Motor neuron (in vitro differentiated cells): ENCODE measurements around the gene C11orf21. TPM values are rescaled to one million over a fixed set of nuclear protein-coding genes. Genes with fewer than 3 reads are reported as not detected.

Experiments
- ATAC-seq, 8 experiments: fragments of 200-7000 bp; cut with Tn5 transposase; replicated peaks in 6 of 8; 2 replicates each; pipeline ENCODE4 v1.8.0; 2021; ENCODE audit warnings: mild to moderate bottlenecking in 8 of 8, moderate library complexity in 8 of 8
- H3K27ac ChIP-seq, 2 donors: fragments of 250-450 bp; sonication (Bioruptor Pico); 2 replicates each; pipeline ENCODE4 v1.9.0; 2021; ENCODE audit warnings: antibody characterized with exemption in 2 of 2, mild to moderate bottlenecking in 2 of 2, moderate library complexity in 1 of 2
- H3K4me1 ChIP-seq, 2 donors: fragments of 250-450 bp; sonication (Bioruptor Pico); replicated peaks in 1 of 2; 2 replicates each; pipeline ENCODE4 v1.6.1; 2021; ENCODE audit warnings: antibody characterized with exemption in 2 of 2, mild to moderate bottlenecking in 2 of 2, moderate library complexity in 1 of 2
- H3K4me3 ChIP-seq, 5 donors: fragments of 250-450 bp; sonication (Bioruptor Pico); 2 replicates each; pipeline ENCODE4 v1.9.0; 2021; ENCODE audit warnings: antibody characterized with exemption in 5 of 5, mild to moderate bottlenecking in 5 of 5, moderate library complexity in 4 of 5
- WGBS, 10 experiments: fragments of 450-650 bp; shearing (Covaris generic); methylation state at CpG; one replicate each; pipeline ENCODE4 v1.0.0; 2022; 5-methylcytosine and 5-hydroxymethylcytosine counted together
- in situ Hi-C, 9 experiments: fragments of 400-800 bp; cut with MboI; loops; one replicate each; pipeline ENCODE4 v1.15.0; 2021; ENCODE audit warnings: low sequenced_read_pairs in 9 of 9, low pct_unique_long_range_greater_than_20kb in 2 of 9; ENCODE audit not compliant: unreplicated experiment in 9 of 9
- total RNA-seq, 8 experiments: library from RNA; unstranded; fragments of 300-600 nt; gene quantifications; 2 replicates each; pipeline versions ENCODE4 v1.2.3 to v1.2.4, GENCODE V29; 2022

Gene C11orf21
- total RNA-seq, 8 experiments from 2014 or later: 0.08 to 1.8 (median 0.38) TPM; not detected in 2

DNA sequence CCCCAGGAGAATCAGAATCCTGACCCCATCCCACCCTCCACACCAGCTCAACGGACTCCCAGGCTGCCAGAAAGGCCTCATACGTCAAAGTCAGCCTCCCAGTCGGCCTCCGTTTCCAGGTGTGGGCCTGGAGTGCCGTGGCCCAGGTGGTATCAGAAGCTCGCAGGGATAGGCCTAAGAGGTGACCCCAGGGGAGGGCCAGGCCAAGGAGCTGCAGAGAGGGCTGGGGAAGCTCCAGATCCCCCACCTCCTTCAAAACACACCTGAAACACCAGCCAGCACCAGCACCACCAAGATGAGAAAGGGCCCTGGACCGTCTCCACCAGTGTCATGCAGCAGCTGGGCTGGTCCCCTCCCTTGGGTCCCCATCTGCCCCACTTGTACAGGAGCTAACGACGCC is 51.7 kb downstream of the C11orf21 start:
- no peak overlapping the region for H3K4me3 ChIP-seq
- 50 to 80% methylated on average over 1 to 2 of the region's 9 CpGs; no CpG with 5 or more reads in 8 of the 10 experiments for WGBS, 10 experiments
- in situ Hi-C loops: no loop called here

DNA sequence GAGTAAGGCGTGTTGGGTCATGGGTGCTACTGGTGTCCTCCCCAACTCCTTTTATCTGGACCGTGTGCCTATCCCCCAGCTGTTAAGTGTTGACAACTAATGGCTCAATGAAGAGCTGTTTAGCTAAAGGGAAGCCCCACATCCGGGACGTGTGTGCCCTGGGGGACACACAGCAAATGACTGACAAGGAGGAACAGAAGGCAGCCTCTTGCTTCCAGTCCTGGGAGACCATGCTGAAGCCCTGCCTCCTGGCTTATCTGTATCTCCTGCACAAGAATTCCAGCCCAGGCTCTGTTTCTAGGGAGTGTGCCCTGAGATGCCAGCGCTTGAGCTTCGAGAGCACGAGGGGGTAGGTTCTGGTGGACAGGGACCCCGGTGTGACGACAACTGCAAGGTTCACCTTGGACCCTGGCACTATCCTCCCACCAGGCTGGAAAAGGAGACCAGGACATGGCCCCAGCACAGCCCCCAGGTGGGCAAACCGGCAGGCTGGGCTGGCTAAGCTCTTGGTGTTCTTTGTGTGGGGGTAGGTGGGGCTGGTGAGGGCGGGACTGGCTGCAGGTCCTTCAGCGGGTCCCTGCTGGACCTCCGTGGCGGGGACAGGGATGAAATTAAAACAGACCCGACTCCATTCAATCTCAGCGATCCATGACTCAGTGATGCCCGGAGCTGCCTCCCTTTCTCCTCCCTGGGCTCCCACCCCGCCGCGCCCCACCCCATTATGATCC is 52.4 kb downstream of the C11orf21 start:
- Histone ChIP-seq H3K4me3 (no peak overlapping the region), H3K4me1 (no peaks in the 10 kb centered on the region), H3K27ac (no peak overlapping the region)
- WGBS, 10 experiments: 100% methylated on average over 5 of the region's 20 CpGs; no CpG with 5 or more reads in 9 of the 10 experiments
- in situ Hi-C loops: loop anchor here in 1 of 9 experiments (25.0 kb wide), 1 partner anchor 638 kb away; the partner anchor contains the start of gene CDKN1C
- ATAC-seq: no peak

More for the DNA sequence above, 51.7 kb downstream of the C11orf21 start:
- Histone ChIP-seq H3K27ac (no peak overlapping the region), H3K4me1 (no peaks in the 10 kb centered on the region)
- no peak for ATAC-seq

DNA sequence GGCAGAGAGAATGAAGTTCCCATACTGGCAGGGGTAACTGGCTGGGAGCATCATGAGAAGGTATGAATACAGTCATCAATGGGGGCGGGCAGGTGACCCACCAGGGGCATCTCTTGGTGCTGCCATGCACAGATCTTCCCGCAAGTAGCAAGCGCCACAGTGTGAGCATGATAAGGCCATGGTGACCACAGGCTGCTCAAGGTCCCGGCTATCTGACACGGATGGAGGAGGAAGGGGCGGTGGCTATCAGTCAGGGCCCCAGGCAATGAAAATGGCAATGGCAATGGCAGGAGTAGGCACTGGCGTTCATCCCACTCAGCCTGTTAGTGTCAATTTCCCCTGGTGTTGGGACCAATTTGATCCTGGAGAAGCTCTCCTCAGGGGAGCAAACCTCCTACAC is 53.0 kb downstream of the C11orf21 start:
- 30 to 100% (median 64%) methylated on average over 1 to 3 of the region's 7 CpGs; no CpG with 5 or more reads in 7 of the 10 experiments for WGBS, 10 experiments
- H3K27ac ChIP-seq: no peak overlapping the region
- H3K4me1 ChIP-seq: no peaks in the 10 kb centered on the region
- ATAC-seq: no peak
- in situ Hi-C loops: loop anchor here in 1 of 9 experiments (25.0 kb wide), 1 partner anchor 639 kb away; the partner anchor contains the start of gene CDKN1C
- H3K4me3 ChIP-seq: no peak overlapping the region

DNA sequence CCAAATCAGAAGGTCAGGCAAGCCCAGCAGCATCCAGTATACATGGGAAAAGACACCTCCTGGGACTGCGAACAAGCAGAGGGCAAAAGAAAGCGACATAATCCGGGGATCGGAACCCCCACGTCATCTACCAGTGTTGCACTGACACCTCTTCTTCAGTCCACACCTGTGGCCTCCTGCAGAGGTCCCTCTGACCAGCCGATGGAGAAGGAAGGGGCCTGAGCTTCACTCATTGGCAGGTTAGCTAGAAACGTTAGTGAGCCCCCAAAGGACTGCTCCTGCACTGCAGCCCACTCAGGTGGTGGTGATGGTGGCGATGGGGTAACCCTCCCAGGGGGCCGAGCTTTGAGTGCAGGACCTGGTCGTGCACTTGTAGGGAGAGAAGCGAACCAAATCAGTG is 53.5 kb downstream of the C11orf21 start:
- H3K27ac ChIP-seq: no peak overlapping the region
- H3K4me3 ChIP-seq: no peak overlapping the region
- in situ Hi-C loops: loop anchor here in 1 of 9 experiments (25.0 kb wide), 1 partner anchor 639 kb away; the partner anchor contains the start of gene CDKN1C
- ATAC-seq: no peak
- 32 to 100% (median 81%) methylated on average over 1 to 6 of the region's 11 CpGs; no CpG with 5 or more reads in 4 of the 10 experiments for WGBS, 10 experiments
- no peaks in the 10 kb centered on the region for H3K4me1 ChIP-seq

DNA sequence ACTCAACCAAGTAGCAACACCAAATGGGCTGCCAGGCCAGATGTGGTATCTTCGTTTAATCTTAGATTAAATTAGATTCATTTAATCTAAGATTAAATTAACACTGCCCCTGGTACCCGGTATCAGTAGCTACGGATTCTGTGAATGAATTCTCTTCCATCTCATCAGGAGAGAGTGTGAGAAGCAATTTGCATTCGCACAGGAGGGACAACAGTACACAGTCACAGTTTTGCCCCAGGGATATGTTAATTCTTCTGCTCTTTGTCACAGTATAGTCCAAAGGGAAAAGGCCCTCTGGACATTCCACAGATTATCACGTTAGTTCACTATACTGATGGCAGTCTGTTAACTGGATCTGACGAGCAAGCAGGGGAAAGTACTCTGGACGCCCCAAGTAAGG is 54.2 kb downstream of the C11orf21 start:
- H3K27ac ChIP-seq: no peak overlapping the region
- no peak overlapping the region for H3K4me3 ChIP-seq
- no peaks in the 10 kb centered on the region for H3K4me1 ChIP-seq
- in situ Hi-C loops: loop anchor here in 1 of 9 experiments (25.0 kb wide), 1 partner anchor 640 kb away; the partner anchor contains the start of gene CDKN1C
- WGBS, 10 experiments: 7 to 90% (median 66%) methylated on average over 1 to 7 of the region's 7 CpGs; no CpG with 5 or more reads in 1 of the 10 experiments
- ATAC-seq: peak in 3 of 8 experiments; percentile 37 to 94 (median 37)

Other genes with a start within 250 kb of the C11orf21 start
- gene IGF2, start 162.5 kb downstream of the C11orf21 start, total RNA-seq: 100 to 1,000 TPM in 1 of 8 experiments, 10 to 100 TPM in 2, 1 to 10 TPM in 2, under 1 TPM in 3; 0.52 to 165 (median 3.2) TPM
- not detected for gene INS, start 140.7 kb downstream of the C11orf21 start, total RNA-seq
- 1 to 10 TPM in 2 of 8 experiments, under 1 TPM in 5, not detected in 1; 0.50 to 2.2 (median 0.60) TPM for gene TH, start 130.1 kb downstream of the C11orf21 start, total RNA-seq
- gene ASCL2, start 31.3 kb downstream of the C11orf21 start, total RNA-seq: under 1 TPM in 5 of 8 experiments, not detected in 3; 0.11 to 0.76 (median 0.45) TPM
- gene TSPAN32, start 95 bp upstream of the C11orf21 start, total RNA-seq: 1 to 10 TPM in 2 of 8 experiments, under 1 TPM in 6; 0.05 to 1.2 (median 0.53) TPM
- 100 to 1,000 TPM in 4 of 8 experiments, 10 to 100 TPM in 4; 44.8 to 383 (median 165) TPM for gene CD81, start 75.4 kb upstream of the C11orf21 start, total RNA-seq
- gene TSSC4, start 98.8 kb upstream of the C11orf21 start, total RNA-seq: 10 to 100 TPM; 34.1 to 51.2 (median 42.6) TPM
- under 1 TPM in 6 of 8 experiments, not detected in 2; 0.05 to 0.23 (median 0.15) TPM for gene TRPM5, start 142.6 kb upstream of the C11orf21 start, total RNA-seq
- gene KCNQ1, start 143.1 kb upstream of the C11orf21 start, total RNA-seq: under 1 TPM in 6 of 8 experiments, not detected in 2; 0.04 to 0.66 (median 0.20) TPM